ENCODE data around the gene HDHD5. TPM values are rescaled to one million over a fixed set of nuclear protein-coding genes. Genes with fewer than 3 reads are reported as not detected.

The HDHD5 gene
- total RNA-seq, 1 donor from 2014 or later = 39.7 TPM

DNA sequence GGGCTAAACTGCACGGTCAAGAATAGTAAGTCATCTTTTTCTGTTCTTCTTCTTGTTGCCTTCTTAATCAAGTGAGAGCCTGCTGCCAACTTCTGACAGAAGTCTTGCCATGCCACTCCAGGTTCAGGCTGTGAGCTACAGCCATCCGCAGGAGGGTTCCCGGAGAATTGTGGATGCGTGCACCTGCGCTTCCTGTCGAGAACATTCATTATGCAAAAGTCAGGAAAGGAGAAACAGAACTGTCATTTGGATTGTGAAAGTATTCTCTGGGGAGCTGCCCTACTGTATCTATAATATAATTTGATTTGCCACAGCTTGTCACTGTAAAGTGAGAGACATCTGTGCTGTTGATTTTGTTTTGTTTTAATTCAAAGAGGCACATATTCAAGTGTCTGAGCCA, 62.0 kb downstream of the HDHD5 start:
- Histone ChIP-seq H2AFZ (replicated peaks) (no peak overlapping the region), H3K9me3 (ENCODE audit: low read depth) (no peaks in the 10 kb centered on the region), H3K79me2 (ENCODE audit: low read depth) (no peaks in the 10 kb centered on the region), H3K4me1 (no peaks in the 10 kb centered on the region), H3K4me3 (no peak overlapping the region), H3K27me3 (no peaks in the 10 kb centered on the region), H4K20me1 (ENCODE audit: low read depth) (peaks cover 3% of the 10 kb centered on the region), H3K36me3 (no peaks in the 10 kb centered on the region), H3K9ac (no peak overlapping the region), H3K27ac (no peak overlapping the region), H3K4me2 (no peak overlapping the region), H3F3A (ENCODE audit: low read depth) (no peaks in the 10 kb centered on the region)
- no peaks in the 10 kb centered on the region for H3K36me3 Mint-ChIP-seq
- H3K27me3 Mint-ChIP-seq (ENCODE audit: insufficient read depth, low read depth) = peaks cover 14% of the 10 kb centered on the region
- H3K27ac Mint-ChIP-seq = no peak overlapping the region
- TF ChIP-seq EZH2 (IDR thresholded peaks at IDR 0.05) (no peak), EZH2phosphoT487 (IDR thresholded peaks at IDR 0.05) (no peak)
- TF ChIP-seq, protein P1, sequence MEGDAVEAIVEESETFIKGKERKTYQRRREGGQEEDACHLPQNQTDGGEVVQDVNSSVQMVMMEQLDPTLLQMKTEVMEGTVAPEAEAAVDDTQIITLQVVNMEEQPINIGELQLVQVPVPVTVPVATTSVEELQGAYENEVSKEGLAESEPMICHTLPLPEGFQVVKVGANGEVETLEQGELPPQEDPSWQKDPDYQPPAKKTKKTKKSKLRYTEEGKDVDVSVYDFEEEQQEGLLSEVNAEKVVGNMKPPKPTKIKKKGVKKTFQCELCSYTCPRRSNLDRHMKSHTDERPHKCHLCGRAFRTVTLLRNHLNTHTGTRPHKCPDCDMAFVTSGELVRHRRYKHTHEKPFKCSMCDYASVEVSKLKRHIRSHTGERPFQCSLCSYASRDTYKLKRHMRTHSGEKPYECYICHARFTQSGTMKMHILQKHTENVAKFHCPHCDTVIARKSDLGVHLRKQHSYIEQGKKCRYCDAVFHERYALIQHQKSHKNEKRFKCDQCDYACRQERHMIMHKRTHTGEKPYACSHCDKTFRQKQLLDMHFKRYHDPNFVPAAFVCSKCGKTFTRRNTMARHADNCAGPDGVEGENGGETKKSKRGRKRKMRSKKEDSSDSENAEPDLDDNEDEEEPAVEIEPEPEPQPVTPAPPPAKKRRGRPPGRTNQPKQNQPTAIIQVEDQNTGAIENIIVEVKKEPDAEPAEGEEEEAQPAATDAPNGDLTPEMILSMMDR (IDR thresholded peaks at IDR 0.05) = no peak
- no peak overlapping the region for H3K4me3 Mint-ChIP-seq
- no peaks in the 10 kb centered on the region for H3K4me1 Mint-ChIP-seq
- no peaks in the 10 kb centered on the region for H3K9me3 Mint-ChIP-seq
- no peak for DNase-seq (ENCODE audit: low spot score)

DNA sequence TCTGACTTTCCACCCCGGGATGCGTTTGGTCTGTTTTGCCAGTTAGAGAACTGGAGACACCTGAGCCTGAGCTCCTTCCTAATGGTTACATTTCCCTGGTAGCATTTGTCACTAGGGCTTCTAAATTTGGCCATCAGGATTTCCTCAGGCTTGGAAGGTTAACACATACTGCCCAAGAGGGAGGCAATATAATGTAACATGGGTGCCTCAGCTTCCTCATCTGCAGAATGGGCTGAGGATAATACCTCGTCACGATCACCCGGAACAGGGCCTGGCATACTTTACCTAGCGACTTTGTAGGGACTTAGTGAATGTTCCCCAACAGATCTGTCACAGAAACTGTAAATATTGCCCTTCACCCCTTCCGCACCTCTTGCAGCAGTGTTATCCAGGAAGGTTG, 63.0 kb downstream of the HDHD5 start:
- Histone ChIP-seq H2AFZ (replicated peaks) (no peak overlapping the region), H4K20me1 (ENCODE audit: low read depth) (peaks cover 3% of the 10 kb centered on the region), H3K4me1 (no peaks in the 10 kb centered on the region), H3K9ac (no peak overlapping the region), H3K27me3 (no peaks in the 10 kb centered on the region), H3K27ac (no peak overlapping the region), H3K4me2 (no peak overlapping the region), H3K4me3 (no peak overlapping the region), H3K36me3 (no peaks in the 10 kb centered on the region), H3K79me2 (ENCODE audit: low read depth) (no peaks in the 10 kb centered on the region), H3K9me3 (ENCODE audit: low read depth) (no peaks in the 10 kb centered on the region), H3F3A (ENCODE audit: low read depth) (no peaks in the 10 kb centered on the region)
- peaks cover 12% of the 10 kb centered on the region for H3K27me3 Mint-ChIP-seq (ENCODE audit: insufficient read depth, low read depth)
- no peak overlapping the region for H3K4me3 Mint-ChIP-seq
- H3K4me1 Mint-ChIP-seq = no peaks in the 10 kb centered on the region
- no peak overlapping the region for H3K27ac Mint-ChIP-seq
- TF ChIP-seq EZH2phosphoT487 (IDR thresholded peaks at IDR 0.05) (no peak), EZH2 (IDR thresholded peaks at IDR 0.05) (no peak)
- TF ChIP-seq, protein P1 (IDR thresholded peaks at IDR 0.05) = no peak
- no peak for DNase-seq (ENCODE audit: low spot score)
- H3K36me3 Mint-ChIP-seq = no peaks in the 10 kb centered on the region
- H3K9me3 Mint-ChIP-seq = no peaks in the 10 kb centered on the region

DNA sequence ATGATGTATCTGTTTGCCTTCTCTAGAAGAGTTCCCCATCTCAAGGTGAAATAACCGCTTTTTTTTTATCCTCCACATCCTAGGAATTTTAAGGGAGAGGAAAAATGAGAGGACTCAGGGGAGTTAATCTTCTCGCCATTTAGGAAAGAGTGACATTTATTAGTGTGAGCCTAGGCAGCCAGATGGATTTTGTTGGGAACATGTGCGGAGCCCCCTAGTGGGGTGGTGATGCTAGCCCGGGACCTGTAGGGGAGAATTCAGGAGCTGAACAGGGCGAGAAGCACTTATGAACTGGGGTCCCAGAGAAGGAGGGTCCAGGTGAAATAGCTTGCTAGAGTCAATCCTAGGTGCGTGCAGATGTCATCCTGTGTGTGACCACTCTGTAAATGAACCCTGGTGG, 63.5 kb downstream of the HDHD5 start:
- peak; percentile 45 for DNase-seq (ENCODE audit: low spot score)
- no peaks in the 10 kb centered on the region for H3K36me3 ChIP-seq
- H3K4me2 ChIP-seq = no peak overlapping the region
- H3K9ac ChIP-seq = no peak overlapping the region
- no peak overlapping the region for H2AFZ ChIP-seq (replicated peaks)
- TF ChIP-seq, protein P1 (IDR thresholded peaks at IDR 0.05) = peak; percentile 61
- TF ChIP-seq EZH2phosphoT487 (IDR thresholded peaks at IDR 0.05) = no peak
- H3K4me1 ChIP-seq = no peaks in the 10 kb centered on the region
- Mint-ChIP-seq H3K4me1 (no peaks in the 10 kb centered on the region), H3K36me3 (no peaks in the 10 kb centered on the region), H3K9me3 (no peaks in the 10 kb centered on the region), H3K27me3 (ENCODE audit: insufficient read depth, low read depth) (peaks cover 9% of the 10 kb centered on the region), H3K4me3 (no peak overlapping the region), H3K27ac (no peak overlapping the region)
- no peaks in the 10 kb centered on the region for H3F3A ChIP-seq (ENCODE audit: low read depth)
- H3K9me3 ChIP-seq (ENCODE audit: low read depth) = no peaks in the 10 kb centered on the region
- no peak overlapping the region for H3K4me3 ChIP-seq
- H4K20me1 ChIP-seq (ENCODE audit: low read depth) = peaks cover 3% of the 10 kb centered on the region
- no peaks in the 10 kb centered on the region for H3K79me2 ChIP-seq (ENCODE audit: low read depth)
- H3K27me3 ChIP-seq = no peaks in the 10 kb centered on the region
- no peak overlapping the region for H3K27ac ChIP-seq

All from neural progenitor cell (in vitro differentiated cells).